Transverse colon (tissue), 4 donors: ENCODE results near the gene NLGN1.

Experiments
- CTCF ChIP-seq, 5 experiments: fragments of 200-600 bp in 3 of 5; fragments of 450-650 bp in 2 of 5; sonication (generic) in 3 of 5; IDR thresholded peaks; 1 replicate in 2 of 5; 2 replicates in 3 of 5; pipeline ENCODE4 v1.5.1; 2016 to 2017; ENCODE audit warnings: antibody characterized with exemption in 5 of 5, inconsistent platforms in 3 of 5, mild to moderate bottlenecking in 2 of 5, moderate library complexity in 1 of 5
- EP300 ChIP-seq: sonication (generic); formaldehyde crosslinking; IDR thresholded peaks from one replicate; pipeline ENCODE4 v1.6.1; 2017; ENCODE audit warnings: antibody characterized with exemption, low read depth
- POLR2AphosphoS5 ChIP-seq, 3 donors: sonication (generic); formaldehyde crosslinking; IDR thresholded peaks; one replicate each; pipeline ENCODE4 v1.6.1; 2016; ENCODE audit warnings: antibody characterized with exemption in 3 of 3

GRCh38 chr3:174276826-174277225 is 879.3 kb downstream of the NLGN1 start:
- TF ChIP-seq EP300 (no peak), POLR2AphosphoS5 (IDR thresholded peaks at IDR 0.05) (no peak), CTCF (IDR thresholded peaks at IDR 0.05) (no peak)
